Ovary (tissue), 3 donors: Measurements from ENCODE around the gene CTH.

Source experiments
- EP300 ChIP-seq: sonication (generic); formaldehyde crosslinking; IDR thresholded peaks from one replicate; pipeline ENCODE4 v1.6.1; 2017; ENCODE audit warnings: antibody characterized with exemption
- TF ChIP-seq, protein P1 (sequence below), 3 donors: fragments of 450-650 bp in 2 of 3; fragments of 200-600 bp in 1 of 3; IDR thresholded peaks; one replicate each; pipeline versions ENCODE4 v1.5.1 to v1.8.0; 2016 to 2022; ENCODE audit warnings: antibody characterized with exemption in 3 of 3, mild to moderate bottlenecking in 1 of 3
- donor health status: DM: no; HTN: no; CAD: no.

DNA sequence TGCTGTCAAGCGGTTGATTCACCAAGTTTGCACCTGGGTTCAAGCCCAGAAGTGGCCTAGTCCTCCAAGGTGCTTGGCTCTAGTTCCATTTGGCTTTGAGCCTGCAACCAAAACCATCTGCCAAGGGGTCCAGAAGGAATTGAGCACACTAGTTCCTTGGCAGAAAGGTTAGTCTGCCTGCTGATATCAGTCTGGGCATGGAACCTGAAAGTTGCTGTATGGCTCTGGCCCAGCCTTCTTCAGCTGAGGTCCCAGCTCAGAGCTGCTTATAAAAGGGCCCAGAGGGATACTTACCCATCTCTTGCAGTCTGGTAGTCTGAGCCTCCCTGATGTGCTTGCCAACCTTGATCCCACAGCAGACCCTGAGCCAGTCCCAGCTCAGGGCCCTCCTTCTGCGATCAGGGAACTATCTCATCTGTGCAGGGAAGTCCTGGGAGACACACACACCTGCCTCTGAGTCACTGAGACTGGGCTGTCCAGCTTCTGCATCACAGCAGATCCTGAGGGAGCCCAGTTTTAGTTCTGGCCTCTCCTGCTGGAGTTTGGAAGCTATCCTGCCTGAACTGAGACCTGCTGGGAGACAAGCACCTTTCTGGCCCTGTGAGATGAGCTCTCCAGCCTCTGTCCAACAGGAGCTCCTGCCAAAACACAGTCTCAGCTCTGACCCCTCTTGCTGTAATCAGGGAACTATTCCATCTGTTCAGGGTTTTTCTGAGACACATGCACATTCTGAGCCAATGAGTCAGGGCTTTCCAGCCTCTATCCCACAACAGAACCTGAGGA, 75.8 kb downstream of the CTH start:
- TF ChIP-seq, protein P1, sequence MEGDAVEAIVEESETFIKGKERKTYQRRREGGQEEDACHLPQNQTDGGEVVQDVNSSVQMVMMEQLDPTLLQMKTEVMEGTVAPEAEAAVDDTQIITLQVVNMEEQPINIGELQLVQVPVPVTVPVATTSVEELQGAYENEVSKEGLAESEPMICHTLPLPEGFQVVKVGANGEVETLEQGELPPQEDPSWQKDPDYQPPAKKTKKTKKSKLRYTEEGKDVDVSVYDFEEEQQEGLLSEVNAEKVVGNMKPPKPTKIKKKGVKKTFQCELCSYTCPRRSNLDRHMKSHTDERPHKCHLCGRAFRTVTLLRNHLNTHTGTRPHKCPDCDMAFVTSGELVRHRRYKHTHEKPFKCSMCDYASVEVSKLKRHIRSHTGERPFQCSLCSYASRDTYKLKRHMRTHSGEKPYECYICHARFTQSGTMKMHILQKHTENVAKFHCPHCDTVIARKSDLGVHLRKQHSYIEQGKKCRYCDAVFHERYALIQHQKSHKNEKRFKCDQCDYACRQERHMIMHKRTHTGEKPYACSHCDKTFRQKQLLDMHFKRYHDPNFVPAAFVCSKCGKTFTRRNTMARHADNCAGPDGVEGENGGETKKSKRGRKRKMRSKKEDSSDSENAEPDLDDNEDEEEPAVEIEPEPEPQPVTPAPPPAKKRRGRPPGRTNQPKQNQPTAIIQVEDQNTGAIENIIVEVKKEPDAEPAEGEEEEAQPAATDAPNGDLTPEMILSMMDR (IDR thresholded peaks at IDR 0.05), result no peak
- TF ChIP-seq EP300, result no peak
